ENCODE data around the gene C4B.

Gene C4B

GRCh38 chr6:32082935-32083334 is 68.3 kb downstream of the C4B start:
- no peak for DNase-seq (ENCODE audit: low spot score)

GRCh38 chr6:32083812-32084768 is 69.5 kb downstream of the C4B start:
- DNase-seq (ENCODE audit: low spot score): no peak

GRCh38 chr6:32084780-32085179 is 70.2 kb downstream of the C4B start:
- DNase-seq (ENCODE audit: low spot score): no peak
